CD1c-positive myeloid dendritic cell (primary cell): ENCODE measurements around the gene DLGAP5.

Experiments
- DNase-seq: peaks from one replicate; pipeline ENCODE4 v3.0.0-alpha.2; 2016; ENCODE audit errors: extremely low spot score

Gene DLGAP5

GRCh38 chr14:55111122-55111708 lies 80.2 kb downstream of the DLGAP5 start:
- no peak for DNase-seq

- DNase-seq = no peak
Observed at GRCh38 chr14:55109836-55110235, 81.5 kb downstream of the DLGAP5 start.

- peak; percentile 98 for DNase-seq
Observed at GRCh38 chr14:55107766-55108554, 83.4 kb downstream of the DLGAP5 start.

GRCh38 chr14:55105991-55106390 lies 85.4 kb downstream of the DLGAP5 start:
- DNase-seq = no peak

GRCh38 chr14:55103971-55104954 lies 87.1 kb downstream of the DLGAP5 start:
- peak; percentile 72 for DNase-seq

GRCh38 chr14:55103005-55103640 lies 88.3 kb downstream of the DLGAP5 start:
- peak; percentile 70 for DNase-seq

- DNase-seq = peak; percentile 86
Observed at GRCh38 chr14:55102141-55102621, 89.2 kb downstream of the DLGAP5 start.

GRCh38 chr14:55101698-55102097 lies 89.7 kb downstream of the DLGAP5 start:
- no peak for DNase-seq

GRCh38 chr14:55099756-55100155 lies 91.6 kb downstream of the DLGAP5 start:
- peak; percentile 54 for DNase-seq

GRCh38 chr14:55098561-55098898 lies 92.9 kb downstream of the DLGAP5 start:
- DNase-seq = no peak
